GM18867 (cell line): ENCODE results near the gene FOXA1.
"Not testable (repeated sequence)": the region's sequence is repeated elsewhere in the genome, so short reads cannot be mapped to it uniquely, and the experiment has no call there.

Experiments
- ATAC-seq: cut with Tn5 transposase; IDR thresholded peaks from one replicate; pipeline ENCODE4 v1.9.1; 2021; ENCODE audit warnings: mild to moderate bottlenecking, moderate library complexity; ENCODE audit not compliant: unreplicated experiment

Gene FOXA1

GRCh38 chr14:37563189-37563588, 31.9 kb downstream of the FOXA1 start:
- no peak for ATAC-seq

DNA sequence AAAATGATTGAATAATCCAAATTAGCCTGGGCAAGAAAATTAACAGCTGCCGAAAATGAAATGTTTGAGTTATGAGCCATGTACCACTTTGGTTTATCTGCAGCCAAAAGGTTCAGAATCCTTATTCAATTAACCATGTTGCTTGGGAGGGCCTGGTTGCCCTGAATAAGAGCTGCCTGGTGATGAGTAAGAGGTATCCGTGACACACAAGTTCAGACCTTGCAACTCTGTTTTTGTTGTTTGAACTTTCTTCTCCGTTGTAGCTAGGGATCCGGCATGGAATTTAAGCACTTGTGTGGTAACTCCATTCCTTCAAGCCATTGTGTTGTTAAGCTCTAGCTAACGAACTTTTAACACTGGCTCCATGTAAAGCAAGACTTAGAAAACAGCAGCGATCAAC, 35.7 kb downstream of the FOXA1 start:
- no peak for ATAC-seq

DNA sequence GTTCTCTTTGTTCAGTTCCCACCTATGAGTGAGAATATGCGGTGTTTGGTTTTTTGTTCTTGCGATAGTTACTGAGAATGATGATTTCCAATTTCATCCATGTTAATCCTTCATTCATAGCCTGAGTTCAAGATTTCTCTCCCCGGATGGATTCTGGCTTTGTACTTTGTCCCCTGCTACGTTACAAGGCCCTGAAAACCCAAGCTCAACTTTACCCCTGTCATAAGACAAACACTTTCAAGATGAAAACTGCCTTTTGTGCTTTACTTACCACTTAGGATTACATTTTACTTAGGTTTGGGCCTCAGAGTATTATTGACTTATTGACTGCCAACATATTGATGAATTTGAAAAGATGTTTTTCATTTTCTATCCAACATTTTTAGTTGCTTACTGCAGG, 36.3 kb downstream of the FOXA1 start:
- no peak for ATAC-seq

- not testable (repeated sequence) for ATAC-seq
These were observed 39.5 kb downstream of the FOXA1 start for GRCh38 chr14:37555596-37555995.

GRCh38 chr14:37553935-37554550, 41.0 kb downstream of the FOXA1 start:
- ATAC-seq, result no peak

- ATAC-seq, result no peak
These were observed 43.9 kb downstream of the FOXA1 start for GRCh38 chr14:37551119-37551518.

- ATAC-seq, result no peak
These were observed 44.5 kb downstream of the FOXA1 start for GRCh38 chr14:37550511-37550910.

- no peak for ATAC-seq
These were observed 48.2 kb downstream of the FOXA1 start for GRCh38 chr14:37546621-37547447.

DNA sequence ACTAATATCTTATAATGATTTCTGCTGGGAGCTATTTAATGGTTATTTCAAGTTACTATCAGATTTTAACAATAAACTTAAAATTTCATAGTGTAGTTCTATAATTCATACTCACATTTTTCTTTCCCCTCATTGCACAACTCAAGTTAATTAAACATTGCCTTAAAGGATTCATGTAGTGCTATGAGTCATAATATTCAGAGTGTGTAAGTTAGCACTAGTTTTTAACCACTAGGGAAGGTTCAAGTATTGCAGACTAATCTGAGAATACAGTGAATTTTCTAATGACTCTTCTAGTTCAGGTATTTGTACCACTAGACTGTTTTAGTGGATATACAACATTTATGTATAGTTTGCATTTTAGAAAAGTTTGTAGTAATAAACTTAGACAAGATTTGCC, 49.9 kb downstream of the FOXA1 start:
- ATAC-seq, result no peak

DNA sequence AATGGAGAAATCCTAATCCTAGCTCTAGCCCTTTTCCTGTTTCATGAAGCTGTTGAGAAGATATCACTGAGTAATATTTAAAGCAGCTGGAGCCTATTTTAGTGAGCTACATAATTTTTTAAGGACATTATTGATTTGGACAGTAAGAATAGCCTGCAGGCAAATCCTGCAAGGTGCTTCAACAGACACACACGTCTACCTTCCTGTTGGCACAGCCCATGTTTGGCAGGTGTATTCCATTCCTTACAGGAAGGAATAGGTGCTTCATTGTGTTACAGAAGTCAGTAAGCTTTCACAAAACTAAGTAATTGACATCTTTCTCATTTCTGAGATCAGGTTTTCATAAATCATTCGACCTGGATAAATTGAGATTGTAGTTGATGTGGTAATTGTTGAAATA, 50.6 kb downstream of the FOXA1 start:
- no peak for ATAC-seq

- ATAC-seq, result no peak
These were observed 55.1 kb downstream of the FOXA1 start for GRCh38 chr14:37539992-37540391.
